ENCODE results near the gene TPP1.

Gene TPP1

DNA sequence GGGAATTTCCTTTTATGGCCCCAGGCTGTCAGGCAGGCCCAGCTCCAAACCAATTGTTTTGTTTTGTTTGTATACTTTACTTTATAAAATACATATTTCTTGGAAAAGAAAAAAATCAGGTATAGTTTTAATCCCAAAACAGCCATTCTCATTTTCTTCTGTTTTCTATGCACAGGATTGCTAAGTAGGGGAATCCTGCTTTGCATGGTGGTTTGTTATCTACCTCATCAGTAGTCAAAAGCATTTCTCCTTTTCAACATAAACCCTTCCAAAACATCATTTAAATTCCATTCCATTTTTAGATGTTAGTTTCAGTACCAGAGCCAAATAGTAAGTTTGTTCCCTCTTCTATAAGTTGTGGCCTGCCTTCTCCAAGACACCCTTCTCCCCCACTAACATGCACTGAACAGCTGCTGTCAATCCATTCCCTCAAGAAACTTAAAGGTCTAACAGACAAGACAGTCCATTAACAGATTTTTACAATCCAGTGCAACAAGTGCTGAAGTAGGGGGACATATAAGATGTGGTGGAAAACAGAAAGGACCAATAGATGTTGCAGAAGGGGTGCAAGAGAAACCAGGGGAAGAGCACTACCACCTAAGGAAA is 11.9 kb downstream of the TPP1 start:
- no peaks in the 10 kb centered on the region for H3K9me3 Mint-ChIP-seq
- peak overlapping the region; percentile 45 for H3K4me3 Mint-ChIP-seq
- no peaks in the 10 kb centered on the region for H3K27me3 Mint-ChIP-seq
- DNase-seq (ENCODE audit: low spot score in 2 of 2) (no peak), ATAC-seq (ENCODE audit: low read depth) (no peak)
- peaks cover 23% of the 10 kb centered on the region for H3K4me1 Mint-ChIP-seq
- H3K27ac Mint-ChIP-seq = peak overlapping the region; percentile 81
- H3K36me3 Mint-ChIP-seq = peaks cover 20% of the 10 kb centered on the region

DNA sequence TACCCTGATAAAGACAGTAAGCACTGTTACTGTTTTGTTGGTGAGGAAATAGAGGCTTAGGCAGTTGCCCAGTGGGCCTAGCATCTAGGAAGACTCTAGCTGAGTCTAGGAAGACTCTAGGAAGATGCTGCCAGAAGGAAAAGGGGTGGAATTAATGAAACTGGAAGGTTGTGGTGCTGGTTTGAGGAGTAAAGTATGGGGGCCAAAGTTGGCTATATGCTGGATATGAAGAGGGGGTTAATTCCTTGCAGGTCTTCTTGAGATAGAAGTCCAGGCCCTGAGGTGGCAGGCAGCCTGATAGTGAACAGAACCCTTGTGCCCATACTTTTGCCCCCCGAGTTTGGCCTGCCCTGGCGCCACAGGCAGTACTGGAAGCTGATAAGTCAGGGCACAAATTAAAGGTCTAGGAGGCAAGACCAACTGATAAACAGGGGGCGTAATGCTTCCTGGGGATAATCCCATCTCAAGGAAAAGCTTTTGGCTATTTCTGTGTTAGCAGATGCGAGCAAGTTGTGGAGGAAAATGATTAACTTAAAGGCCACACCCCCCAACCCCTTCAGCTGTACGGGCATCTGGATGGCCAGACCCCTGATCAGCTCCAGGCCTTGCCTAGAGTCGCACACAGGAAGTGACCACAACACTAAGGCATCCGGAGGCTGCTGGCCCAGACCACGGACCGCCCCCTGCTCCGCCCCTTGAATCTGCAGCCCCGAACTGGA is 12.6 kb downstream of the TPP1 start:
- H3K27ac Mint-ChIP-seq = peak overlapping the region; percentile 81
- peak overlapping the region; percentile 15 for H3K4me3 Mint-ChIP-seq
- DNase-seq (ENCODE audit: low spot score in 2 of 2) (peak in 1 of 2 donors; percentile 18), ATAC-seq (ENCODE audit: low read depth) (no peak)
- H3K4me1 Mint-ChIP-seq = peaks cover 28% of the 10 kb centered on the region
- no peaks in the 10 kb centered on the region for H3K27me3 Mint-ChIP-seq
- H3K9me3 Mint-ChIP-seq = no peaks in the 10 kb centered on the region
- H3K36me3 Mint-ChIP-seq = peaks cover 20% of the 10 kb centered on the region

DNA sequence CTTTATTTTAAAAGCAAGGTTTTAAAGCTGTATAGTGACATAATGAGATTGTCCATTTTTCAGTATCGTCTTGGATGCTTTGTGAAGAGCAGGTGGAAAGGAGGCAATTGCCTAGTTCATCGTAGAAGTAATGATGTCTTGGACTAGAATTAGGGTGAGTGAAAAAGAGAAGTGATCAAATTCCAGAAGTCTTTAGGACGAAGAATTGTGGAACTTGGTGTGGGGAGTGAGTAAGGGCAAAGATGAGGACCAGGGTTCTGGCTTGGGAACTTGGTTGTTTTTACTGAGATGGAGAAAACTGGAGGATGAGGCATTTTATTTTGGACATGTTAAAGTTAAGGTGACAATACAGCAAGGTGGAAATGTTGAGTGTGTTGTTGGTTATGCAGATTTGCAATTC is 14.4 kb downstream of the TPP1 start:
- no peak for ATAC-seq (ENCODE audit: low read depth)
- Mint-ChIP-seq H3K9me3 (no peaks in the 10 kb centered on the region), H3K27ac (no peak overlapping the region), H3K4me3 (no peak overlapping the region), H3K4me1 (peaks cover 20% of the 10 kb centered on the region), H3K27me3 (no peaks in the 10 kb centered on the region), H3K36me3 (peaks cover 15% of the 10 kb centered on the region)
- no peak for DNase-seq (ENCODE audit: low spot score in 2 of 2)

DNA sequence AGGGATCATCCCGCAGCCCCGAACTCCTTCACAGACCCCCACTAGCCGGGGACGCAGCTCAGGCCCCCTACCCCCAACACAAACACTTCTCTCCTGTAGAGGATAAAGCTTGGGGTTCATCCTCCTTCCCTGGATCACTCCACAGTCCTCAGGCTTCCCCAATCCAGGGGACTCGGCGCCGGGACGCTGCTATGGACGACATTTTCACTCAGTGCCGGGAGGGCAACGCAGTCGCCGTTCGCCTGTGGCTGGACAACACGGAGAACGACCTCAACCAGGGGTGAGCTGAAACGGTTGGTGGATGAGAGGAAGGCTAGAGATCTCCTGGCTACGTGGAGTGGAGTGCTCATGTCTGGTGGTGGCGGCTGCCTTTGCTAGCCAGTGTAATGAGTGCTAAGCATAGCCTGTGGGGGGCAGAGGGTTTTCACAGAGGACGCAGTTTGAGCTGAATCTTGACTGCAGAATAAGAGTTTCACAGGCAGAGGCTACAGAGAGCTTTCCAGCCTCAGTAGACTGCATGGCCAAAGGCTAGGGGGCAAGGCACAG is 15.1 kb downstream of the TPP1 start:
- Mint-ChIP-seq H3K4me3 (no peak overlapping the region), H3K4me1 (peaks cover 25% of the 10 kb centered on the region), H3K9me3 (no peaks in the 10 kb centered on the region), H3K27ac (no peak overlapping the region), H3K27me3 (no peaks in the 10 kb centered on the region), H3K36me3 (peaks cover 16% of the 10 kb centered on the region)
- ATAC-seq (ENCODE audit: low read depth) (peak; percentile 63), DNase-seq (ENCODE audit: low spot score in 2 of 2) (peak; percentile 30 to 52)

DNA sequence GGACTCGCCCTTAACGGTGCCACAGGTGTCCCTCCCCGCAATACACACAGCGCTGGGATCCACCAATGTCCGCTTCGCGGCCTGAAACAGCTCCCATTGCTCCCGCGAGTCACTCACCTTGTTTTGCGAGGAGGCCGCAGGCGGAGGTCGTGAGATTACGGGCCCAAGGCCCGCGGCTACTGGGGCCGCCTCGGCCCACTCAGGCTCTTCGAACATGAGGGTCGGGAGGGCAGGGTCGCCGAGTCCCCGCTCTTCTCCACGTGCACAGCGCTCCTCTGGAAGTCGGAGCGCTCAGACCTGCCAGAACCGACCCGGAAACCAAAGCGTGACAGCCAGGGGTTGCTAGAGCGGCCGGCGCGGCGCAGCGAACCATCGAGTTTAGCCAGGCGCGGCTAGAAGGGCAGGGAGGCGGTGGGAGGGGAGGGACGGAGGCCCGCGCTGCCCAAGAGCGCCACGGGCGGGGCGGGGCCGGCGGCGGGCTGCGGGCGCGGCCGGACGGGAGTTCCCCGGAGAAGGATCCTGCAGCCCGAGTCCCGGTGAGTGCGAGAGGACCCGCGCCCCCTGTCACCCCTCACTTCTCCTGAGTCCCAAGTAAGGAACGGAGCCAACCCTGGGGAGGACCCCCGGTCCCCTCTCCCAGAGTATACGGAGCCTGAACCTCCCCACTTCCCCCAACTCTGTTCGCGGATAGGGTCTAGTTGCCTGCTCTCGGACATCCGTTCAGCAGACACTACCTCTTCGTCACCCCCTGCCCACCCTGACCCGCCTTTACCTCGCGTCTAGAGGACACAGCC is 15.7 kb downstream of the TPP1 start, which contains the start of the genes ILK and RRP8:
Gene ILK (plus strand): TSS at position 488 of the 794 bp plus-strand sequence. CDS start 498 bp downstream, outside the sequence.
Gene RRP8 (minus strand): TSS at position 330 of the 794 bp plus-strand sequence. CDS start 114 bp downstream, at position 216.
- H3K27ac Mint-ChIP-seq = no peak within 1 kb of the TSS
- ATAC-seq (ENCODE audit: low read depth) = peak; percentile 85

GRCh38 chr11:6602096-6602940 is 16.9 kb downstream of the TPP1 start:
- peak overlapping the region; percentile 73 for H3K27ac Mint-ChIP-seq
- no peaks in the 10 kb centered on the region for H3K9me3 Mint-ChIP-seq
- peaks cover 31% of the 10 kb centered on the region for H3K4me1 Mint-ChIP-seq
- no peak overlapping the region for H3K4me3 Mint-ChIP-seq
- ATAC-seq (ENCODE audit: low read depth) (no peak), DNase-seq (ENCODE audit: low spot score in 2 of 2) (no peak)
- peaks cover 19% of the 10 kb centered on the region for H3K36me3 Mint-ChIP-seq
- H3K27me3 Mint-ChIP-seq = no peaks in the 10 kb centered on the region

More for the DNA sequence above, 15.7 kb downstream of the TPP1 start, which contains the start of the genes ILK and RRP8:
- peak; percentile 76 to 81 for DNase-seq (ENCODE audit: low spot score in 2 of 2)
- Mint-ChIP-seq H3K9me3 (no peaks in the 10 kb centered on the region), H3K36me3 (peaks cover 16% of the 10 kb centered on the region), H3K27me3 (no peaks in the 10 kb centered on the region), H3K4me1 (peaks cover 29% of the 10 kb centered on the region), H3K4me3 (no peak within 1 kb of the TSS)

GRCh38 chr11:6601041-6601461 is 18.2 kb downstream of the TPP1 start:
- Mint-ChIP-seq H3K27me3 (no peaks in the 10 kb centered on the region), H3K4me1 (peaks cover 27% of the 10 kb centered on the region), H3K27ac (no peak overlapping the region), H3K9me3 (no peaks in the 10 kb centered on the region), H3K4me3 (no peak overlapping the region), H3K36me3 (peaks cover 25% of the 10 kb centered on the region)
- ATAC-seq (ENCODE audit: low read depth) = no peak
- no peak for DNase-seq (ENCODE audit: low spot score in 2 of 2)

GRCh38 chr11:6599881-6600390 is 19.3 kb downstream of the TPP1 start:
- Mint-ChIP-seq H3K4me3 (no peak overlapping the region), H3K36me3 (peaks cover 28% of the 10 kb centered on the region), H3K9me3 (no peaks in the 10 kb centered on the region), H3K4me1 (peaks cover 26% of the 10 kb centered on the region), H3K27ac (no peak overlapping the region), H3K27me3 (no peaks in the 10 kb centered on the region)
- no peak for ATAC-seq (ENCODE audit: low read depth)
- no peak for DNase-seq (ENCODE audit: low spot score in 2 of 2)

DNA sequence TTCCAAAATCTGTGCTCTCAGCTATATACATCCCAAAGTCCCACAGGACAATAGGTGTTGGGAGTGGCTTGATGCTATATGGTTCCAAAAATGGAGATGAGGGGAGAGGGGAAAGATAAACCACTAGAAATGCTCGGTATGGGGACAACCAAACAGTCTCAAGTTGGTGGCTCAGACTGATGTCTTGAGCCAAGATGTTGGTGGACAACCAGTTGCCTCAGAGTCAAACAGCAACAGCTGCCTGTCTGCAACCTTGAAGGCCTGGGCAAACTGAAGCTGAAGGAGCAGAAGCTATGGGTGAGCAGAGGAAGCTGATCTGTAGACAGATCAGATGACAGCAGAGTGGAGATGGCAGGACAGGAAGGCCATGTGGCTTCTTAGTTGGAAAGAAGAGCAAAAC is 19.8 kb downstream of the TPP1 start:
- H3K27ac Mint-ChIP-seq = no peak overlapping the region
- H3K9me3 Mint-ChIP-seq = no peaks in the 10 kb centered on the region
- H3K27me3 Mint-ChIP-seq = no peaks in the 10 kb centered on the region
- H3K4me1 Mint-ChIP-seq = peaks cover 26% of the 10 kb centered on the region
- no peak for DNase-seq (ENCODE audit: low spot score in 2 of 2)
- ATAC-seq (ENCODE audit: low read depth) = no peak
- no peak overlapping the region for H3K4me3 Mint-ChIP-seq
- H3K36me3 Mint-ChIP-seq = peaks cover 30% of the 10 kb centered on the region

GRCh38 chr11:6598555-6598954 is 20.7 kb downstream of the TPP1 start:
- H3K4me3 Mint-ChIP-seq = no peak overlapping the region
- no peak for DNase-seq (ENCODE audit: low spot score in 2 of 2)
- no peaks in the 10 kb centered on the region for H3K27me3 Mint-ChIP-seq
- H3K27ac Mint-ChIP-seq = peak overlapping the region; percentile 19
- no peaks in the 10 kb centered on the region for H3K9me3 Mint-ChIP-seq
- peaks cover 37% of the 10 kb centered on the region for H3K36me3 Mint-ChIP-seq
- no peak for ATAC-seq (ENCODE audit: low read depth)
- H3K4me1 Mint-ChIP-seq = peaks cover 26% of the 10 kb centered on the region

DNA sequence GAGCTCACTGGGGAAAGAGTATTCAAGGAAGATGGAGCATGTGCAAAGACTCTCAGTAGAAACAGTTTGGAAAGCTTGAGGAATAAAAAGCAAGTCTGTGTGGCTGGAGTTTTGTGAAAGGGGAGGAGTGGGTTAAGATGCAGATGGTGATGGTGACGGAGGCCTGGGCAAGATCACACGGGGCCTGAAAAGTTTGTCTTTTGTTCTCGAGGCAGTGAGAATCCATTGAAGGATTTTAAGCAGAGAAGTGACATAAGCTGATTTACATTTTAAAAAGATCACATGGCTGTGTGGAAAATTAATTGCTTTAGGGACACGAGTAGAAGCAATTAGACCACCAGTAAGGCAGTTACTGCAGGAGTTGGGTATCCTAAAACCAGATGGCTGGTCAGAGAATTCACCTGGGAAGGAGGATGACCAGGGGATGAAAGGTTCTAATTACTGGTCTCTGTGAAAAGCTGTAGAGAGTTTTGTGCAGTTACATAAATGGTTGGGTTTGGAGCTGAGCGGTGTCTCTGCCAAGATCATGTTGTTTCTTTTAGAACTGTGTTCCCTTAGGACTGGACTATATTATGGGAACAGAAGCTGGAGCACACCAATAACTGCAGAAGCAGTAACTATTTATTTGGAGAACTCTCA is 22.9 kb downstream of the TPP1 start:
- no peaks in the 10 kb centered on the region for H3K27me3 Mint-ChIP-seq
- H3K4me1 Mint-ChIP-seq = peaks cover 21% of the 10 kb centered on the region
- no peak for DNase-seq (ENCODE audit: low spot score in 2 of 2)
- H3K4me3 Mint-ChIP-seq = no peak overlapping the region
- H3K36me3 Mint-ChIP-seq = peaks cover 43% of the 10 kb centered on the region
- no peaks in the 10 kb centered on the region for H3K9me3 Mint-ChIP-seq
- H3K27ac Mint-ChIP-seq = peak overlapping the region; percentile 72
- no peak for ATAC-seq (ENCODE audit: low read depth)

GRCh38 chr11:6594142-6594768 is 25.0 kb downstream of the TPP1 start:
- DNase-seq (ENCODE audit: low spot score in 2 of 2) = no peak
- peaks cover 40% of the 10 kb centered on the region for H3K36me3 Mint-ChIP-seq
- no peak for ATAC-seq (ENCODE audit: low read depth)
- H3K27ac Mint-ChIP-seq = no peak overlapping the region
- no peak overlapping the region for H3K4me3 Mint-ChIP-seq
- H3K27me3 Mint-ChIP-seq = no peaks in the 10 kb centered on the region
- H3K4me1 Mint-ChIP-seq = peaks cover 15% of the 10 kb centered on the region
- no peaks in the 10 kb centered on the region for H3K9me3 Mint-ChIP-seq

Measured in memory B cell (primary cell).